Right lobe of liver (tissue), 4 donors: ENCODE measurements around the gene SPATA45.

Experiments used
- CTCF ChIP-seq, 4 donors: fragments of 200-600 bp in 3 of 4; fragments of 450-650 bp in 1 of 4; IDR thresholded peaks; one replicate each; pipeline versions ENCODE4 v1.5.1 to v1.8.0; 2016 to 2022; ENCODE audit warnings: antibody characterized with exemption in 4 of 4, mild to moderate bottlenecking in 2 of 4
- POLR2A ChIP-seq: fragments of 450-650 bp; IDR thresholded peaks from one replicate; pipeline ENCODE4 v1.6.1; 2017; ENCODE audit warnings: antibody characterized with exemption, mild to moderate bottlenecking
- donor health status: DM: no; HTN: no; CAD: no.
- donor health status: DM: no; HTN: no; CAD: no.
- donor health status: DM: no; HTN: yes; CAD: no.

DNA sequence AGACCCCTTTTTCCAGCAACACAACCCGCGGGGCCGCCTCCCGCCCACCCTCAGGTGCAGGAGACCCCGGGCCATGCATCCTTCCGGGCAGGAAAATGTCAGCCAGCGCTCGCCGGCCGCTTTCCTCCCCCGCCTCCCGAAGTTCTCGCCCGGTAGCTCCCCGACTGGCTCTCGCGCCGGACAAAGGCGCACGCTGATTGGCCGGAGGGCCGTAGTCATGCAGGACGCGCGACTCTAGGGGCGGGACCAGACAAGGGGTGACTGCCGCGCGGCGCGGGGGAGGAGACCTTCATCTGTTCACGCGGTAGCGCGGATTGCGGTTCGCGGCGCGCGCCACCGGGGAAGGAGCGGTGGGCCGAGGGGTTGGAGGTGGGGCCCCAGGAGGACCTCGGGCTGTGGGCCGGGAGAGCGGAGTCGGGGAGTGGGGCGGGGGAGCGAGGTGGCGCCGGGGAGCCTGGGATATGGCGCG, 10.6 kb upstream of the SPATA45 start, which contains the start of gene FLVCR1:
- TF ChIP-seq CTCF (IDR thresholded peaks at IDR 0.05) = no peak
- peak; percentile 84 for TF ChIP-seq POLR2A
